NT2/D1 (cell line): Measurements from ENCODE around the gene UCK2.

Experiments
- DNase-seq: peaks from one replicate; pipeline ENCODE4 v3.0.0-alpha.2; 2011; ENCODE audit warnings: low read depth, low spot score
- H3K27me3 ChIP-seq: 2 replicates; pipeline ENCODE4 v1.6.0; 2011; ENCODE audit warnings: mild to moderate bottlenecking; ENCODE audit not compliant: insufficient read length, insufficient read depth
- H3K36me3 ChIP-seq: 2 replicates; pipeline ENCODE4 v1.6.1; 2011; ENCODE audit warnings: mild to moderate bottlenecking, low read length, mixed read lengths; ENCODE audit not compliant: insufficient read depth, insufficient read length
- H3K4me1 ChIP-seq: 2 replicates; pipeline ENCODE4 v1.5.1; 2011; ENCODE audit not compliant: insufficient read depth, insufficient read length
- H3K4me3 ChIP-seq: 2 replicates; pipeline ENCODE4 v1.5.1; 2011; ENCODE audit warnings: low read depth; ENCODE audit not compliant: insufficient read length
- H3K9ac ChIP-seq: 2 replicates; pipeline ENCODE4 v1.6.0; 2011; ENCODE audit warnings: low read depth; ENCODE audit not compliant: insufficient read length
- H3K9me3 ChIP-seq: 2 replicates; pipeline ENCODE4 v1.5.1; 2011; ENCODE audit warnings: mild to moderate bottlenecking, low read length; ENCODE audit not compliant: insufficient read depth
- SUZ12 ChIP-seq: IDR thresholded peaks from 2 replicates; pipeline ENCODE4 v1.6.1; 2011; ENCODE audit not compliant: insufficient read length, insufficient read depth; ENCODE audit errors: extremely low read depth
- YY1 ChIP-seq: IDR thresholded peaks from 2 replicates; pipeline ENCODE4 v1.6.1; 2011; ENCODE audit not compliant: insufficient read length, insufficient read depth
- ZNF274 ChIP-seq: IDR thresholded peaks from 2 replicates; pipeline ENCODE4 v1.6.1; 2011; ENCODE audit warnings: mild to moderate bottlenecking, low read depth, low read length

UCK2 gene

GRCh38 chr1:165843304-165843703 is 15.9 kb downstream of the UCK2 start:
- no peak overlapping the region for H3K9ac ChIP-seq

GRCh38 chr1:165844114-165844798 is 16.8 kb downstream of the UCK2 start:
- H3K36me3 ChIP-seq: peaks cover 26% of the 10 kb centered on the region
- H3K4me1 ChIP-seq: peaks cover 4% of the 10 kb centered on the region
- TF ChIP-seq SUZ12: no peak
- no peak for TF ChIP-seq YY1
- TF ChIP-seq ZNF274: no peak
- no peaks in the 10 kb centered on the region for H3K27me3 ChIP-seq
- no peaks in the 10 kb centered on the region for H3K9me3 ChIP-seq
- H3K4me3 ChIP-seq: no peak overlapping the region
- no peak for DNase-seq
- no peak overlapping the region for H3K9ac ChIP-seq

More at GRCh38 chr1:165843304-165843703, 15.9 kb downstream of the UCK2 start:
- Histone ChIP-seq H3K4me3 (no peak overlapping the region), H3K4me1 (peaks cover 4% of the 10 kb centered on the region), H3K9me3 (no peaks in the 10 kb centered on the region), H3K27me3 (no peaks in the 10 kb centered on the region), H3K36me3 (peaks cover 21% of the 10 kb centered on the region)
- no peak for DNase-seq
- TF ChIP-seq ZNF274 (no peak), YY1 (no peak)

GRCh38 chr1:165844933-165845332 is 17.5 kb downstream of the UCK2 start:
- H3K36me3 ChIP-seq: peaks cover 26% of the 10 kb centered on the region
- H3K9me3 ChIP-seq: no peaks in the 10 kb centered on the region
- no peak for DNase-seq
- H3K4me3 ChIP-seq: no peak overlapping the region
- TF ChIP-seq YY1: no peak
- TF ChIP-seq SUZ12: no peak
- TF ChIP-seq ZNF274: no peak
- no peak overlapping the region for H3K9ac ChIP-seq
- H3K27me3 ChIP-seq: no peaks in the 10 kb centered on the region
- H3K4me1 ChIP-seq: peaks cover 4% of the 10 kb centered on the region

GRCh38 chr1:165845569-165845968 is 18.2 kb downstream of the UCK2 start:
- TF ChIP-seq ZNF274 (no peak), YY1 (no peak), SUZ12 (no peak)
- no peaks in the 10 kb centered on the region for H3K9me3 ChIP-seq
- peaks cover 26% of the 10 kb centered on the region for H3K36me3 ChIP-seq
- H3K9ac ChIP-seq: no peak overlapping the region
- H3K27me3 ChIP-seq: no peaks in the 10 kb centered on the region
- H3K4me1 ChIP-seq: peaks cover 4% of the 10 kb centered on the region
- no peak for DNase-seq
- H3K4me3 ChIP-seq: no peak overlapping the region

GRCh38 chr1:165845992-165846748 is 18.8 kb downstream of the UCK2 start:
- Histone ChIP-seq H3K27me3 (no peaks in the 10 kb centered on the region), H3K36me3 (peaks cover 26% of the 10 kb centered on the region), H3K4me3 (no peak overlapping the region), H3K9me3 (no peaks in the 10 kb centered on the region), H3K9ac (no peak overlapping the region), H3K4me1 (peaks cover 4% of the 10 kb centered on the region)
- DNase-seq: no peak
- TF ChIP-seq SUZ12 (no peak), YY1 (no peak), ZNF274 (no peak)

- H3K36me3 ChIP-seq: peaks cover 28% of the 10 kb centered on the region
- TF ChIP-seq SUZ12: no peak
- TF ChIP-seq ZNF274: no peak
- no peak for TF ChIP-seq YY1
- no peak for DNase-seq
- no peaks in the 10 kb centered on the region for H3K9me3 ChIP-seq
- H3K4me3 ChIP-seq: no peak overlapping the region
- H3K27me3 ChIP-seq: no peaks in the 10 kb centered on the region
- no peak overlapping the region for H3K9ac ChIP-seq
- peaks cover 4% of the 10 kb centered on the region for H3K4me1 ChIP-seq
Observed at GRCh38 chr1:165847486-165847885, 20.1 kb downstream of the UCK2 start.

- Histone ChIP-seq H3K9me3 (no peaks in the 10 kb centered on the region), H3K36me3 (peaks cover 24% of the 10 kb centered on the region), H3K27me3 (no peaks in the 10 kb centered on the region), H3K9ac (no peak overlapping the region), H3K4me3 (no peak overlapping the region), H3K4me1 (peaks cover 7% of the 10 kb centered on the region)
- no peak for DNase-seq
- TF ChIP-seq ZNF274: no peak
- no peak for TF ChIP-seq SUZ12
- no peak for TF ChIP-seq YY1
Observed at GRCh38 chr1:165849353-165850133, 22.1 kb downstream of the UCK2 start.
